NB4 (cell line): ENCODE results near the gene TMEM97.

ENCODE experiments used
- DNase-seq: peaks from one replicate; pipeline ENCODE4 v3.0.0; 2010; ENCODE audit warnings: low read depth
- H3K4me3 ChIP-seq: one replicate; pipeline ENCODE4 v1.5.1; 2011; ENCODE audit warnings: mild to moderate bottlenecking, low read depth, low read length, moderate library complexity
- MAX ChIP-seq: IDR thresholded peaks from 2 replicates; pipeline ENCODE4 v1.6.1; 2011; ENCODE audit warnings: low read depth, low read length
- MYC ChIP-seq: IDR thresholded peaks from 2 replicates; pipeline ENCODE4 v1.6.1; 2011; ENCODE audit warnings: low read depth, low read length
- POLR2A ChIP-seq: IDR thresholded peaks from 2 replicates; pipeline ENCODE4 v1.6.1; 2011; ENCODE audit warnings: mild to moderate bottlenecking; ENCODE audit not compliant: insufficient read length; ENCODE audit errors: extremely low read depth
- TF ChIP-seq, protein P1 (sequence below): IDR thresholded peaks from one replicate; pipeline ENCODE4 v1.5.1; 2012; ENCODE audit warnings: low read depth, low read length

Gene TMEM97

GRCh38 chr17:28347261-28347891 lies 28.4 kb downstream of the TMEM97 start:
- DNase-seq = no peak
- H3K4me3 ChIP-seq = no peak overlapping the region
- TF ChIP-seq MYC (no peak), POLR2A (no peak), MAX (no peak)
- TF ChIP-seq, protein P1, sequence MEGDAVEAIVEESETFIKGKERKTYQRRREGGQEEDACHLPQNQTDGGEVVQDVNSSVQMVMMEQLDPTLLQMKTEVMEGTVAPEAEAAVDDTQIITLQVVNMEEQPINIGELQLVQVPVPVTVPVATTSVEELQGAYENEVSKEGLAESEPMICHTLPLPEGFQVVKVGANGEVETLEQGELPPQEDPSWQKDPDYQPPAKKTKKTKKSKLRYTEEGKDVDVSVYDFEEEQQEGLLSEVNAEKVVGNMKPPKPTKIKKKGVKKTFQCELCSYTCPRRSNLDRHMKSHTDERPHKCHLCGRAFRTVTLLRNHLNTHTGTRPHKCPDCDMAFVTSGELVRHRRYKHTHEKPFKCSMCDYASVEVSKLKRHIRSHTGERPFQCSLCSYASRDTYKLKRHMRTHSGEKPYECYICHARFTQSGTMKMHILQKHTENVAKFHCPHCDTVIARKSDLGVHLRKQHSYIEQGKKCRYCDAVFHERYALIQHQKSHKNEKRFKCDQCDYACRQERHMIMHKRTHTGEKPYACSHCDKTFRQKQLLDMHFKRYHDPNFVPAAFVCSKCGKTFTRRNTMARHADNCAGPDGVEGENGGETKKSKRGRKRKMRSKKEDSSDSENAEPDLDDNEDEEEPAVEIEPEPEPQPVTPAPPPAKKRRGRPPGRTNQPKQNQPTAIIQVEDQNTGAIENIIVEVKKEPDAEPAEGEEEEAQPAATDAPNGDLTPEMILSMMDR = no peak

DNA sequence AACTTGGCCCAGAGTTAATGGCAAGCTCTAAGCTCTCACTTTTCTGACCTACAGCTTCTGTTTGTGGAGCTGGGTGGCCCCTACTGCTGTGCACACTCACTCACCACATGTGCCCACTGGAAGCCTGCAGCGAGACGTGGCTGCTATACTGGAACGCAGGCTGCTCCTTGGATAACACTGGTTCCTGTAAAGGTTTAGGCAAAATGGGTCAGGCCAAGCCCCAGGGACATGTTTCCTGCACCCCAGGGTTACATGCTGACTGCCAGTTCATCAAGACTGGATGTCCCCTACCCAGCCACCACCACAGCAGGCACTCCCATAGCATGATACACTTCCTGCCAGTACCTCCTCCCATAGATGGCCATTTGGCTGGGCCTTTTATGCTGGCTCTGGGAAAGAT lies 30.0 kb downstream of the TMEM97 start:
- TF ChIP-seq POLR2A (no peak), MYC (no peak), MAX (no peak)
- TF ChIP-seq, protein P1 = no peak
- no peak for DNase-seq
- H3K4me3 ChIP-seq = no peak overlapping the region

- DNase-seq = no peak
- no peak overlapping the region for H3K4me3 ChIP-seq
- TF ChIP-seq, protein P1 = no peak
- TF ChIP-seq MAX = no peak
Observed at GRCh38 chr17:28350271-28350670, 31.3 kb downstream of the TMEM97 start.

DNA sequence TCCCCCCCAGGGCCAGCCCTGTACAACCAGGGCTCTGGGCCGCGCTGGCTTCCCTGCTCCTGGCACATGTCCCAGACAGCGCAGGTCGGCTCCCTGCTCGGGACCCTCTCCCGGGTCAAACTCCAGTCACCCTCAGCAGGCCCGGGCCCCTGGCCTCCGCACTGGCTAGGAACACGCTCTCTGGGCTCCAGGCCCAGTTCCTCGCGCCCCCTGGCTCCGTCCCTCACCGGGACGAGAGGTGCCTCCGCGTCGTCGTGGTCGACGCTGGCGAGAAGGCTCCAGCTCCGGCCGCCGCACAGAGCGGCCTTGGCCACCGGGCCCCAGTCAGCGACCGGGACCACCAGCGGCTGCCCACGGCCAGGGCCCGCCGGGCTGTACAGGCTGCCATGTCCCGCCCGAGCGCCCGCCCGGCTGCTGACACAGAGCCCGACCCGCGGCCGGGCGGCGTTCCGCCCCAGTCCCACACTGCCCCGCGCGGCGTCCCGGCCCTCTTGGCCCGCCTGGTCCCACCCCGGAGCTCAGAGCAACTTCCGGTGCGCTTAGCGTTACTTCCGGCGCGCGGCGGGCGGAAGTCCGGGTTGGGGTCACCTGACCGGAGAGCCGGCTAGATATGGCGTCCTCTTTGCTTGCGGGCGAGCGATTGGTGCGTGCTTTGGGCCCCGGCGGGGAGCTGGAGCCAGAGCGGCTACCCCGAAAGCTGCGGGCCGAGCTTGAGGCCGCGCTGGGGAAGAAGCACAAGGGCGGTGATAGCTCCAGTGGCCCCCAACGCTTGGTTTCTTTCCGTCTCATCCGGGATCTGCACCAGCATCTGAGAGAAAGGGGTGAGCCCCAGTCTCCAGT lies 38.3 kb downstream of the TMEM97 start, which contains the start of gene POLDIP2:
Gene POLDIP2, minus strand, starts transcription at position 467 of the 840 bp plus-strand sequence. Its CDS starts 79 bp downstream, at position 388.
- DNase-seq = peak; percentile 96
- H3K4me3 ChIP-seq = peak within 1 kb of the TSS; percentile 99
- TF ChIP-seq, protein P1 = no peak
- TF ChIP-seq POLR2A (peak; percentile 86), MAX (peak; percentile 68), MYC (peak; percentile 55)

- TF ChIP-seq POLR2A (no peak), MAX (no peak), MYC (no peak)
- TF ChIP-seq, protein P1 = no peak
- no peak for DNase-seq
- H3K4me3 ChIP-seq = peak overlapping the region; percentile 99
Observed at GRCh38 chr17:28357901-28358197, 38.8 kb downstream of the TMEM97 start.
